ENCODE results near the gene GABRG3.

GRCh38 chr15:27574541-27575054, 603.6 kb downstream of the GABRG3 start:
- no peak for TF ChIP-seq CTCF (IDR thresholded peaks at IDR 0.05; ENCODE audit: poor library complexity)
- no peak for TF ChIP-seq EZH2 (IDR thresholded peaks at IDR 0.05; ENCODE audit: borderline replicate concordance)
